Brain microvascular endothelial cell (primary cell): Measurements from ENCODE around the gene ADH5.
"Not testable (repeated sequence)": the region's sequence is repeated elsewhere in the genome, so short reads cannot be mapped to it uniquely, and the experiment has no call there.

Experiments
- DNase-seq: peaks from one replicate; pipeline ENCODE4 v3.0.0-alpha.2; 2020
- H3K27ac ChIP-seq: fragments of 250-450 bp; sonication (Bioruptor Pico); 2 replicates; pipeline ENCODE4 v1.5.1; 2020; ENCODE audit warnings: mild to moderate bottlenecking, moderate library complexity
- H3K27me3 ChIP-seq: fragments of 250-450 bp; sonication (Bioruptor Pico); replicated peaks from 2 replicates; pipeline ENCODE4 v1.5.1; 2020; ENCODE audit warnings: mild to moderate bottlenecking
- H3K36me3 ChIP-seq: fragments of 250-450 bp; sonication (Bioruptor Pico); replicated peaks from 2 replicates; pipeline ENCODE4 v1.5.1; 2020; ENCODE audit warnings: mild to moderate bottlenecking
- H3K4me3 ChIP-seq: 2 replicates; pipeline ENCODE4 v1.5.1; 2011; ENCODE audit warnings: low read depth, mild to moderate bottlenecking, control low read depth, low read length, moderate library complexity
- CTCF ChIP-seq: IDR thresholded peaks from 2 replicates; pipeline ENCODE4 v1.5.1; 2011; ENCODE audit warnings: low read depth, mild to moderate bottlenecking, moderate library complexity, low read length, control low read depth, inconsistent platforms; ENCODE audit errors: missing control alignments
- in situ Hi-C: cut with HindIII; loops from 2 replicates; pipeline ENCODE4 v1.10.0; 2017; ENCODE audit warnings: low sequenced_read_pairs, low pct_ligation_motif_present

ADH5 gene

GRCh38 chr4:99126376-99126775 is 37.8 kb upstream of the ADH5 start:
- Histone ChIP-seq H3K36me3 (no peaks in the 10 kb centered on the region), H3K27ac (no peak overlapping the region), H3K4me3 (no peak overlapping the region), H3K27me3 (no peaks in the 10 kb centered on the region)
- in situ Hi-C loops: no loop called here
- no peak for DNase-seq
- TF ChIP-seq CTCF: no peak

- in situ Hi-C loops: no loop called here
Measured at GRCh38 chr4:99121008-99121407, 32.4 kb upstream of the ADH5 start.

GRCh38 chr4:99120501-99120900 is 31.9 kb upstream of the ADH5 start:
- Histone ChIP-seq H3K27me3 (no peaks in the 10 kb centered on the region), H3K27ac (no peak overlapping the region), H3K4me3 (no peak overlapping the region), H3K36me3 (no peaks in the 10 kb centered on the region)
- no peak for TF ChIP-seq CTCF
- no peak for DNase-seq
- in situ Hi-C loops: no loop called here

More at GRCh38 chr4:99121008-99121407, 32.4 kb upstream of the ADH5 start:
- Histone ChIP-seq H3K4me3 (no peak overlapping the region), H3K27ac (no peak overlapping the region), H3K27me3 (no peaks in the 10 kb centered on the region), H3K36me3 (no peaks in the 10 kb centered on the region)
- TF ChIP-seq CTCF: no peak
- no peak for DNase-seq

- no peak overlapping the region for H3K27ac ChIP-seq
- DNase-seq: no peak
- in situ Hi-C loops: no loop called here
- H3K27me3 ChIP-seq: no peaks in the 10 kb centered on the region
- H3K36me3 ChIP-seq: no peaks in the 10 kb centered on the region
- no peak overlapping the region for H3K4me3 ChIP-seq
- TF ChIP-seq CTCF: no peak
Measured at GRCh38 chr4:99117876-99118693, 29.5 kb upstream of the ADH5 start.

- H3K36me3 ChIP-seq, DNase-seq, in situ Hi-C loops, H3K4me3 ChIP-seq, H3K27ac ChIP-seq, H3K27me3 ChIP-seq: not testable (repeated sequence)
Measured at GRCh38 chr4:99117122-99117841, 28.7 kb upstream of the ADH5 start.

- H3K36me3 ChIP-seq, H3K27me3 ChIP-seq, H3K27ac ChIP-seq, H3K4me3 ChIP-seq, in situ Hi-C loops, DNase-seq: not testable (repeated sequence)
Measured at GRCh38 chr4:99109286-99109685, 20.7 kb upstream of the ADH5 start.
